Stomach smooth muscle (tissue), 2 donors: Measurements from ENCODE around the gene ZNF768.

ENCODE experiments used
- H3K27ac ChIP-seq: one replicate; pipeline ENCODE4 v1.7.0; 2013; ENCODE audit warnings: mild to moderate bottlenecking, low read length, inconsistent platforms
- H3K27me3 ChIP-seq, 2 donors: one replicate each; pipeline ENCODE4 v1.7.0; 2013; ENCODE audit warnings: low read length in 2 of 2; ENCODE audit not compliant: insufficient read depth in 2 of 2, control insufficient read depth in 1 of 2
- H3K36me3 ChIP-seq, 2 donors: one replicate each; pipeline ENCODE4 v1.7.0; 2013; ENCODE audit warnings: low read length in 2 of 2; ENCODE audit not compliant: control insufficient read depth in 2 of 2, insufficient read depth in 2 of 2
- H3K4me1 ChIP-seq: one replicate; pipeline ENCODE4 v1.7.0; 2013; ENCODE audit warnings: low read length; ENCODE audit not compliant: control insufficient read depth, insufficient read depth
- H3K4me3 ChIP-seq, 2 donors: one replicate each; pipeline ENCODE4 v1.7.0; 2013; ENCODE audit warnings: low read length in 2 of 2
- H3K9ac ChIP-seq, 2 donors: one replicate each; pipeline ENCODE4 v1.7.0; 2013; ENCODE audit warnings: low read length in 2 of 2, mild to moderate bottlenecking in 1 of 2
- H3K9me3 ChIP-seq, 2 donors: one replicate each; pipeline ENCODE4 v1.7.0; 2013; ENCODE audit warnings: low read length in 2 of 2; ENCODE audit not compliant: control insufficient read depth in 2 of 2
- donor health status: healthy.
- donor health status: Pancreatic carcinoma.

ZNF768 gene

GRCh38 chr16:30521873-30522641, 4.3 kb downstream of the ZNF768 start:
- no peak overlapping the region for H3K27ac ChIP-seq
- no peak overlapping the region for H3K9ac ChIP-seq
- H3K36me3 ChIP-seq: no peaks in the 10 kb centered on the region

DNA sequence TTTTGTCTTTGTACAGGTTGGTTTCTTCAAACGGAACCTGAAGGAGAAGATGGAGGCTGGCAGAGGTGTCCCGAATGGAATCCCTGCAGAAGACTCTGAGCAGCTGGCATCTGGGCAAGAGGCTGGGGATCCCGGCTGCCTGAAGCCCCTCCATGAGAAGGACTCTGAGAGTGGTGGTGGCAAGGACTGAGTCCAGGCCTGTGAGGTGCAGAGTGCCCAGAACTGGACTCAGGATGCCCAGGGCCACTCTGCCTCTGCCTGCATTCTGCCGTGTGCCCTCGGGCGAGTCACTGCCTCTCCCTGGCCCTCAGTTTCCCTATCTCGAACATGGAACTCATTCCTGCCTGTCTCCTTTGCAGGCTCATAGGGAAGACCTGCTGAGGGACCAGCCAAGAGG, 4.9 kb downstream of the ZNF768 start:
- H3K9me3 ChIP-seq: no peaks in the 10 kb centered on the region
- H3K36me3 ChIP-seq: no peaks in the 10 kb centered on the region

More at GRCh38 chr16:30521873-30522641, 4.3 kb downstream of the ZNF768 start:
- Histone ChIP-seq H3K4me1 (peaks cover 8% of the 10 kb centered on the region), H3K27me3 (no peaks in the 10 kb centered on the region), H3K9me3 (no peaks in the 10 kb centered on the region), H3K4me3 (no peak overlapping the region)

GRCh38 chr16:30519120-30520049, 7.0 kb downstream of the ZNF768 start:
- Histone ChIP-seq H3K4me1 (no peaks in the 10 kb centered on the region), H3K4me3 (no peak overlapping the region), H3K27ac (no peak overlapping the region), H3K9ac (no peak overlapping the region), H3K27me3 (no peaks in the 10 kb centered on the region), H3K36me3 (no peaks in the 10 kb centered on the region), H3K9me3 (no peaks in the 10 kb centered on the region)

More for the DNA sequence above, 4.9 kb downstream of the ZNF768 start:
- H3K27me3 ChIP-seq: no peaks in the 10 kb centered on the region
- H3K4me1 ChIP-seq: peaks cover 8% of the 10 kb centered on the region
- no peak overlapping the region for H3K9ac ChIP-seq
- no peak overlapping the region for H3K27ac ChIP-seq
- no peak overlapping the region for H3K4me3 ChIP-seq

- Histone ChIP-seq H3K9me3 (no peaks in the 10 kb centered on the region), H3K36me3 (no peaks in the 10 kb centered on the region), H3K27ac (no peak overlapping the region), H3K4me1 (no peaks in the 10 kb centered on the region), H3K9ac (no peak overlapping the region), H3K4me3 (no peak overlapping the region), H3K27me3 (no peaks in the 10 kb centered on the region)
Measured at GRCh38 chr16:30518552-30518951, 7.8 kb downstream of the ZNF768 start.

- no peaks in the 10 kb centered on the region for H3K36me3 ChIP-seq
- H3K27me3 ChIP-seq: no peaks in the 10 kb centered on the region
- no peaks in the 10 kb centered on the region for H3K4me1 ChIP-seq
- no peak overlapping the region for H3K4me3 ChIP-seq
- no peak overlapping the region for H3K9ac ChIP-seq
- no peak overlapping the region for H3K27ac ChIP-seq
- H3K9me3 ChIP-seq: no peaks in the 10 kb centered on the region
Measured at GRCh38 chr16:30515275-30515674, 11.1 kb downstream of the ZNF768 start.

DNA sequence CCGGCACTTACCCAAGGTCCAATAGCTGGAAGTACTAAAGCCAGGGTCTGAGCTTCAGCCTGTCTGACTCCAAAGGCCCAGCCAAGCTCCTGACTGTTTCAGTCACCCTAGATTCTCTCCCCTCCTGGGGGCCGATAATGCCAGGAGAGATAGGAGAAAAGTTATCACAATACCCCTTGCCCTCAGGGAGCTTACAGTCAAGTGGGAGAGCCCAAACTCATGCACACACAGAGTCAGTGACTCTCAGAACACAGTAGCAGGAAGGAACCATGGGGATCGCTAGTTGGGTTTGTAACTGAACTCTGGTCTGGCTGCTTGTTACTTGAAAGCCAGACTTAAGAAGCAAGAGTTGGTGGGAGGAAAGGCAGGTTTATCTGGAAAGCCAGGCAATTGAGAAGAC, 14.9 kb downstream of the ZNF768 start:
- no peak overlapping the region for H3K27ac ChIP-seq
- H3K9me3 ChIP-seq: no peaks in the 10 kb centered on the region
- no peaks in the 10 kb centered on the region for H3K27me3 ChIP-seq
- H3K4me1 ChIP-seq: no peaks in the 10 kb centered on the region
- no peaks in the 10 kb centered on the region for H3K36me3 ChIP-seq
- H3K9ac ChIP-seq: no peak overlapping the region
- no peak overlapping the region for H3K4me3 ChIP-seq

GRCh38 chr16:30510376-30510938, 15.9 kb downstream of the ZNF768 start:
- Histone ChIP-seq H3K27ac (no peak overlapping the region), H3K9me3 (no peaks in the 10 kb centered on the region), H3K36me3 (no peaks in the 10 kb centered on the region), H3K27me3 (no peaks in the 10 kb centered on the region), H3K4me1 (no peaks in the 10 kb centered on the region), H3K4me3 (no peak overlapping the region), H3K9ac (no peak overlapping the region)

DNA sequence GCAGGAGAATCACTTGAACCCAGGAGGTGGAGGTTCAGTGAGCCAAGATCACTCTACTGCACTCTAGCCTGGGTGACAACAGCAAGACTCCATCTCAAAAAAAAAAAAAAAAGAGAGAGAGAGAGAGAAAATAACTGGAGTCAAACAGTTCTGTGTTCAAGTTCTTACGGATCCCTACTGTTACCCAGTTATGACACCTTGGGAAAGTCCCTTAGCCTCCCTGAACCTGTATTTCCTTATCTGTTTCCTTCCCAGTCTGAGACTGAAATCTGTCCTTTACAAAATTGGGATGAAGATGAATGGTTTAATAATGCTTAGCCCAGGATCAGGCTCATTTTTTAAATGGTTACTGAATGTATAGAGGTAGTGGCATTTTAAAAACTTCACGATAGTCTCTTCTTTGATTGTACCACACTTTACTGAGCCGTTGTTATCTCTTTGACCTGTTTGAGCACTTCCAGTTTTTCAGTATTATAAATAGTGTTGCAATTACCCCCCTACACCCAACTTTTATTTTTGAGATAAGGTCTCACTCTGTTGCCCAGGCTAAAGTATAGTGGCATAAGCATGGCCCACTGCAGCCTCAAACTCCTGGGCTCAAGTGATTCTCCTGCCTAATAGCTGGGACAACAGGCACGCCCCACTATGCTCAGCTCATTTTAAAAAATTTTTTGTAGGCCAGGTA, 17.1 kb downstream of the ZNF768 start:
- Histone ChIP-seq H3K27ac (no peak overlapping the region), H3K9ac (no peak overlapping the region), H3K36me3 (no peaks in the 10 kb centered on the region), H3K4me3 (no peak overlapping the region), H3K9me3 (no peaks in the 10 kb centered on the region), H3K27me3 (no peaks in the 10 kb centered on the region), H3K4me1 (no peaks in the 10 kb centered on the region)

GRCh38 chr16:30503403-30504296, 22.7 kb downstream of the ZNF768 start:
- no peaks in the 10 kb centered on the region for H3K9me3 ChIP-seq
- no peak overlapping the region for H3K9ac ChIP-seq
- H3K36me3 ChIP-seq: no peaks in the 10 kb centered on the region
- no peaks in the 10 kb centered on the region for H3K27me3 ChIP-seq
- H3K27ac ChIP-seq: no peak overlapping the region
- H3K4me3 ChIP-seq: no peak overlapping the region
- H3K4me1 ChIP-seq: no peaks in the 10 kb centered on the region
